ENCODE measurements around the gene MED27.

GRCh38 chr9:131995382-131995781, 84.3 kb downstream of the MED27 start:
- no peak for TF ChIP-seq CTCF (IDR thresholded peaks at IDR 0.05; ENCODE audit: borderline replicate concordance, extremely low read depth, low read length, poor library complexity, severe bottlenecking)
- TF ChIP-seq EZH2 (IDR thresholded peaks at IDR 0.05; ENCODE audit: borderline replicate concordance, low read depth, low read length, severe bottlenecking), result no peak

All from DND-41 (cell line).